NOMO-1 (cell line): ENCODE measurements around the gene KIF21B.
"Not testable (repeated sequence)": the region's sequence is repeated elsewhere in the genome, so short reads cannot be mapped to it uniquely, and the experiment has no call there.

ENCODE experiments used
- DNase-seq, 2 experiments: peaks; one replicate each; lab custom pipeline; 2025; ENCODE audit not compliant: unreplicated experiment in 2 of 2; lab: John Stamatoyannopoulos, UW

KIF21B gene

GRCh38 chr1:200954434-200954833 is 69.1 kb downstream of the KIF21B start:
- no peak for DNase-seq

GRCh38 chr1:200951016-200951415 is 72.5 kb downstream of the KIF21B start:
- DNase-seq, result no peak

GRCh38 chr1:200949626-200950025 is 73.9 kb downstream of the KIF21B start:
- DNase-seq, result no peak

GRCh38 chr1:200947059-200947566 is 76.4 kb downstream of the KIF21B start:
- DNase-seq, result no peak

GRCh38 chr1:200945111-200945510 is 78.4 kb downstream of the KIF21B start:
- no peak for DNase-seq

GRCh38 chr1:200938955-200939354 is 84.6 kb downstream of the KIF21B start:
- DNase-seq, result peak; percentile 67 to 85

- not testable (repeated sequence) for DNase-seq
Measured at GRCh38 chr1:200935286-200935962, 88.1 kb downstream of the KIF21B start.

GRCh38 chr1:200934676-200935245 is 88.8 kb downstream of the KIF21B start:
- DNase-seq, result no peak

GRCh38 chr1:200931776-200932175 is 91.7 kb downstream of the KIF21B start:
- no peak for DNase-seq

- DNase-seq, result not testable (repeated sequence)
Measured at GRCh38 chr1:200930285-200930684, 93.2 kb downstream of the KIF21B start.

- DNase-seq, result no peak
Measured at GRCh38 chr1:200929530-200930278, 93.8 kb downstream of the KIF21B start.

GRCh38 chr1:200925831-200926230 is 97.7 kb downstream of the KIF21B start:
- peak in 1 of 2 experiments; percentile 12 for DNase-seq

- DNase-seq, result no peak
Measured at GRCh38 chr1:200923601-200924000, 99.9 kb downstream of the KIF21B start.

- DNase-seq, result no peak
Measured at GRCh38 chr1:200922406-200922805, 101.1 kb downstream of the KIF21B start.

- no peak for DNase-seq
Measured at GRCh38 chr1:200921571-200922110, 101.9 kb downstream of the KIF21B start.
